HG03571 (cell line): Measurements from ENCODE around the gene F8A3.
"Not testable (repeated sequence)": the region's sequence is repeated elsewhere in the genome, so short reads cannot be mapped to it uniquely, and the experiment has no call there.

ENCODE experiments used
- ATAC-seq: cut with Tn5 transposase; IDR thresholded peaks from one replicate; pipeline ENCODE4 v1.9.1; 2021; ENCODE audit not compliant: unreplicated experiment

The F8A3 gene

GRCh38 chrX:155458471-155458870 is at the start of gene F8A3:
F8A3 (minus strand) TSS chrX:155458620; CDS start chrX:155458600, 20 bp downstream.
- peak; percentile 83 for ATAC-seq

- ATAC-seq = no peak
Measured at GRCh38 chrX:155505296-155505695, 46.9 kb upstream of the F8A3 start.

- ATAC-seq = not testable (repeated sequence)
Measured at GRCh38 chrX:155495134-155495533, 36.7 kb upstream of the F8A3 start.

- not testable (repeated sequence) for ATAC-seq
Measured at GRCh38 chrX:155491421-155491820, 33.0 kb upstream of the F8A3 start.

GRCh38 chrX:155477136-155477535 is 18.7 kb upstream of the F8A3 start:
- not testable (repeated sequence) for ATAC-seq

- peak; percentile 62 for ATAC-seq
Measured at GRCh38 chrX:155466269-155466938, 8.0 kb upstream of the F8A3 start.

GRCh38 chrX:155460501-155460900 is 2.1 kb upstream of the F8A3 start:
- not testable (repeated sequence) for ATAC-seq

GRCh38 chrX:155457761-155458447 is 516 bp downstream of the F8A3 start:
- ATAC-seq = peak; percentile 53

- no peak for ATAC-seq
Measured at GRCh38 chrX:155441097-155441496, 17.3 kb downstream of the F8A3 start.

GRCh38 chrX:155435744-155436112 is 22.7 kb downstream of the F8A3 start:
- ATAC-seq = no peak

- no peak for ATAC-seq
Measured at GRCh38 chrX:155434906-155435743, 23.3 kb downstream of the F8A3 start.

GRCh38 chrX:155417769-155418168 is 40.7 kb downstream of the F8A3 start:
- ATAC-seq = no peak
